ENCODE measurements around the gene ADCY2.

The ADCY2 gene

DNA sequence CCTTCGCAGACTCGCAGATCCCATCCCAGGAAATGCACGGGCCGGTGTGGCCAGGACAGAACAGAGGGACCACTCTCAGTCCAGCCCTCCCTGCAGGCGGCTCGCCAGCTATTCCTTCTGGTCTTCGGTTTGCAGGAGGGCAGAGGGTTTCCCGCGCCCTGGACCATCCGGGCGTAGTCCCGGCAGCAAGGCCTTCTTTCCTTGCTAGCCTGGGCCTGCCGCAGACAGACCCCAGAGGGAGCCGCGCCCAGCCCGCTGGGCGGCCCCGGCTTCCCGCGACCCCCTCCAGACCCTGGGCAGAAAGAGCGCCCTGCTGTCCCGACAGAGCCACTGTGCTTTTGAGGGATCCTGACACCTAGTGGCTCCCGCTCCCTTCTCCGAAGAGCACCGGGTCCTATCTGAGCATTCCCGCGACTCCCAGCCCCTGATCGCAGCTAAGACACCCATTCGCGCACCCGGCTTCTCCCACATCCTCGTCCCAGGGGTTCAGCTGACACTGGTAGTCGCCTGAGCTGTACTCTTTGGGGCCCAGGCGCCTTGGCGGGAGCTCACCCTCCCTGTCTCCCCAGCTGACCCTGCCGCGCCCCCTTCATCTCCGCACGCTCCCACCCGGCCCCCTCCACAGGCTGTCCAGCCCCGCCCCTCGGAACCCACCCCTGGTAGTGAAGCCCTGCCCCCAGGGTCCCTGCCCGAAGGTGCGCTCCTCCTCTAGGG is 453.9 kb downstream of the ADCY2 start:
- TF ChIP-seq, protein P1, sequence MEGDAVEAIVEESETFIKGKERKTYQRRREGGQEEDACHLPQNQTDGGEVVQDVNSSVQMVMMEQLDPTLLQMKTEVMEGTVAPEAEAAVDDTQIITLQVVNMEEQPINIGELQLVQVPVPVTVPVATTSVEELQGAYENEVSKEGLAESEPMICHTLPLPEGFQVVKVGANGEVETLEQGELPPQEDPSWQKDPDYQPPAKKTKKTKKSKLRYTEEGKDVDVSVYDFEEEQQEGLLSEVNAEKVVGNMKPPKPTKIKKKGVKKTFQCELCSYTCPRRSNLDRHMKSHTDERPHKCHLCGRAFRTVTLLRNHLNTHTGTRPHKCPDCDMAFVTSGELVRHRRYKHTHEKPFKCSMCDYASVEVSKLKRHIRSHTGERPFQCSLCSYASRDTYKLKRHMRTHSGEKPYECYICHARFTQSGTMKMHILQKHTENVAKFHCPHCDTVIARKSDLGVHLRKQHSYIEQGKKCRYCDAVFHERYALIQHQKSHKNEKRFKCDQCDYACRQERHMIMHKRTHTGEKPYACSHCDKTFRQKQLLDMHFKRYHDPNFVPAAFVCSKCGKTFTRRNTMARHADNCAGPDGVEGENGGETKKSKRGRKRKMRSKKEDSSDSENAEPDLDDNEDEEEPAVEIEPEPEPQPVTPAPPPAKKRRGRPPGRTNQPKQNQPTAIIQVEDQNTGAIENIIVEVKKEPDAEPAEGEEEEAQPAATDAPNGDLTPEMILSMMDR (IDR thresholded peaks at IDR 0.05; ENCODE audit: control extremely low read depth, extremely low read depth, low read depth, missing control alignments): no peak
- ChIA-PET CTCF (interaction anchor here (0.5 to 1.3 kb wide), 2 partner anchors 11 to 33 kb away, joined by 3 to 4 read pairs; no protein-coding TSS in a partner anchor), POLR2A (no interaction called here)
- DNase-seq (ENCODE audit: extremely low spot score): no peak

DNA sequence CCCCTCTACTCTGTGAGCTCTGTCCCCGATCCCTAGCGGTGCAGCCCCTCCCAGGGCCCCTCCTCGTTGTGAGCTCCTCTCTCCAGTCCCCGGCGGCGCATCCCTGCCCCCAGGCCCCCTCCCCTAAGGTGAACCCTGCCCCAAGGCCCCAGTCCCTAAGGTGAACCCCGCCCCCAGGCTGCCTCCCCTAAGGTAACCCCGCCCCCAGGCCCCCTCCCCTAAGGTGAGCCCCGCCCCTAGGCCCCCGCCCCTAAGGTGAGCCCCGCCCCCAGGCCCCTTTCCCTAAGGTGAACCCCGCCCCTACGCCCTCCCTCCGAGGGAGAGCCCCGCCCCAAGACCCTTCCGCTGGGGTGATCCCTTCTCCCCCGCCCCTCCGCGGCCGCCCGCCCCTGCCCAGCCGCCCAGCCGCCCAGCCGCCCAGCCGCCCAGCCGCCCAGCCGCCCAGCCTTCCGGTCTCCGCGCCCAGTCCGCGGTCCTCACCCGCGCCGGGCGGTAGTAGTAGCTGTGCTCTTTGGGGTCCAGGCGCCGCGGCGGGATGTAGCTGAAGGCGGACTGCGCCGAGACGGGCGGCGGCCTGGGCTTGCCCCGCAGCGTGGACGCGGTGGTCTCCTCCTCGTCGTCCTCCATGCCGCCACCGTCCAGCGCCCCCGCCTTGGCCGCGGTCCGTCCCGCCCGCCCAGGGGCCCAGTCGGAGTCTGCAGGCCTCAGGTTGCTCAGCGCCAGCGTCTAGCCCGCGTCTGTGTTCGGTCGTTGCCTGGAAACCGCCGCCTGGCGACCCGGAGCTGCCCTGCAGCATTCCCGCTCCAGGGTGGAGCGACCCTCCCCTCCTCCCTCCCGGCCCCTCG is 454.7 kb downstream of the ADCY2 start, which contains the start of gene CFAP90:
Gene CFAP90 (minus strand): TSS at position 739 of the 845 bp plus-strand sequence. CDS start 112 bp downstream, at position 627.
- ChIA-PET CTCF (interaction anchor here (0.5 to 1.3 kb wide), 3 partner anchors 10 to 34 kb away, joined by 3 to 4 read pairs (median 4); no protein-coding TSS in a partner anchor), POLR2A (interaction anchor here (0.8 kb wide), 1 partner anchor 1958 kb away, joined by 3 read pairs; no protein-coding TSS in a partner anchor)
- TF ChIP-seq, protein P1 (IDR thresholded peaks at IDR 0.05; ENCODE audit: control extremely low read depth, extremely low read depth, low read depth, missing control alignments): no peak
- no peak for DNase-seq (ENCODE audit: extremely low spot score)

DNA sequence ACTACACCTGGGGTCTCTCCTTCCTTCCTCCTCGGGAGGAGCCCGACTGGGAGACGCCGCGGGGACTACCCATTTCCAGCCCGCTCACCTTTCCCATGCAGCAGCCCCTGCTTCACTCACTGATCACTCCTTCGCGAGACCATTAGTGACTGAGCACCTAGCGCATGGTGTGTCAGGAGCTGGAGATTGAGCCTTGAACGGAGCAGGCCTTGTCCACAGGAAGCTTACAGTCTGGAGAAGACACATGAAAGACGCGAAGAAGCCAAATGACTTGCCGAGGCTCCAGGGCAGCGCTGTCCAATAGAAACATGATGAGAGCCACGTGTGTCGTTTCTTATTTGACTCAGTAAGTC is 455.3 kb downstream of the ADCY2 start:
- no peak for DNase-seq (ENCODE audit: extremely low spot score)
- TF ChIP-seq, protein P1 (IDR thresholded peaks at IDR 0.05; ENCODE audit: control extremely low read depth, extremely low read depth, low read depth, missing control alignments): no peak
- POLR2A ChIA-PET: interaction anchor here (0.8 kb wide), 1 partner anchor 1958 kb away, joined by 3 read pairs; no protein-coding TSS in a partner anchor
- CTCF ChIA-PET: interaction anchor here (1.2 kb wide), 1 partner anchor 9 kb away, joined by 4 read pairs; no protein-coding TSS in a partner anchor

DNA sequence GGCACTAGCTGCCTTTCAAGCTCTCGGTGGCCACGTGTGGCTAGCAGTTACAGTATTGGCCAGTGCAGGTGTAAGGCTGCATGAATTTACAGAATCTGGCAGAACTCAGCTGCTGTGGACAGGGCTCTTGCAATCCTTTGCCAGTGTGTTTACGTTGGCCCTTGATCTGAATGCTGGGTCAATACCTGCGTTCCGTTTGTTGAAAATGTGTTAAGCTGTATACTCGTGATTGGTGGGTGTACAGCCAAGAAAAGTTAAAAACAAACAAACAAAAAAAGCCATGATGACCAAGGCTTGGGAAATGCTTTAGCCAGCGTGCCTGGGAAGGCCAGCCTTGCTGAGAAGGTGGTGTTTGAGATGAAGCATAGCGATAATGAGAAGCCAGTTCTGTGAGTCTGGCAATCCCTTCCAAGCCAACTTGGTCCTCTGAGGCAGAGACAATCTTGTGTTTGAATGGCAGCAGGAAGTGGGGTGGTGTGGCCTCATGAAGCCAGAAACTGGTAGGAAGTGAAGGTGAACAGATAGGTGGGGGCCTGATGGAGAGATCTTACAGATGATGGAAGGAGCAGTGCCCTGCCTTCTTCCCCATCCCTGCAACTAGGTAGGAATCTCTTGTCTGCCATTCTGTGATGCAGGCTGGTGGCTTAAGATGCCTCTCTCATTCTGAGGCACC is 455.8 kb downstream of the ADCY2 start:
- ChIA-PET POLR2A (no interaction called here), CTCF (interaction anchor here (1.2 kb wide), 2 partner anchors 8 to 36 kb away, joined by 3 to 4 read pairs; no protein-coding TSS in a partner anchor)
- TF ChIP-seq, protein P1 (IDR thresholded peaks at IDR 0.05; ENCODE audit: control extremely low read depth, extremely low read depth, low read depth, missing control alignments): no peak
- no peak for DNase-seq (ENCODE audit: extremely low spot score)

DNA sequence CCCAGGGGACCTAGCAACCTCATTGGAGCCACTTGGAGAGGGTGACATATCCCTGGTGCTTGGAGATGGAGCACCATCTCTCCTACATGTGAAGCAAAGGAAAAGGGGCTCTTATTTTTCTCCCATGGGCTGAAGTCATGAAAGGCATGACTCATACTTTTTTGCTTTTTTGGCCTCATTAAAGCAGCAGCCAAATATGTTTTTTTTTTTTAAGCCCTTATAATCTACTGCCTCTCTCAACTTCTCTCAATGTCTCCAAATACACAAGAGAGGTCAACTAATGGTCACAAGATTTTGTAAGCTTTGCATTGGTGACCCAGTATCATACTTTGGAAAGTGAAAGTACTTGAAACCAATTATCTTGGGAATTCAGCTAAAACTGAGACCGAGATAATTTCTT is 456.6 kb downstream of the ADCY2 start:
- CTCF ChIA-PET: interaction anchor here (1.2 kb wide), 1 partner anchor 36 kb away, joined by 3 read pairs; no protein-coding TSS in a partner anchor
- TF ChIP-seq, protein P1 (IDR thresholded peaks at IDR 0.05; ENCODE audit: control extremely low read depth, extremely low read depth, low read depth, missing control alignments): no peak
- POLR2A ChIA-PET: no interaction called here
- no peak for DNase-seq (ENCODE audit: extremely low spot score)

DNA sequence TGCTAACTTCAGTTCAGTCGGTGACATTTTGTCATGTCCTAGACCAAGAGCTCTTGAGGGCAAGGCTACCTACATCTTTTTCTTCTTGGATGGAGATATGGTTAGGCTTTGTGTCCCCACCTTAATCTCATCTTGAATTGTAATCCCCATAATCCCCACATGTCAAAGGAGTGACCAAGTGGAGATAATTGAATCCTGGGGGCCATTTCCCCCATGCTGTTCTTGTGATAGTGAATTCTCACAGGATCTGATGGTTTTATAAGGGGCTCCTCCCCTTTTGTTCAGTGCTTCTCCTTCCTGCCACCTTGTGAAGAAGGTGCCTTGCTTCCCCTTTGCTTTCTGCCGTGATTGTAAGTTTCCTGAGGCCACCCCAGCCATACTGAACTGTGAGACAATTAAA is 457.1 kb downstream of the ADCY2 start:
- TF ChIP-seq, protein P1 (IDR thresholded peaks at IDR 0.05; ENCODE audit: control extremely low read depth, extremely low read depth, low read depth, missing control alignments): no peak
- ChIA-PET CTCF (interaction anchor here (1.2 kb wide), 1 partner anchor 37 kb away, joined by 3 read pairs; no protein-coding TSS in a partner anchor), POLR2A (no interaction called here)
- no peak for DNase-seq (ENCODE audit: extremely low spot score)
